IMR-90 (cell line): Measurements from ENCODE around the gene EML1. TPM values are rescaled to one million over a fixed set of nuclear protein-coding genes. Genes with fewer than 3 reads are reported as not detected.

Source experiments
- ATAC-seq: fragments of 200-7000 bp; cut with Tn5 transposase; 2 replicates; pipeline ENCODE4 v1.9.1; 2020; ENCODE audit warnings: low read depth, mild to moderate bottlenecking, moderate library complexity
- BruUV-seq: library from RNA; stranded (reverse); fragments of 400-500 nt; replicated peaks from 2 replicates; lab custom pipeline; 2021; lab: Mats Ljungman, UMichigan
- CTCF ChIA-PET: fragments of 300-600 bp; formaldehyde crosslinking; extraction: SDS; loops from one replicate; lab custom pipeline; 2021; ENCODE audit warnings: antibody characterized with exemption; lab: Yijun Ruan, JAX
- POLR2A ChIA-PET: fragments of 300-600 bp; sonication (Branson Sonifier 250); formaldehyde crosslinking; loops from one replicate; lab custom pipeline; 2022; ENCODE audit warnings: antibody characterized with exemption; ENCODE audit not compliant: unreplicated experiment; lab: Charles Lee
- DNase-seq: peaks from one replicate; pipeline ENCODE4 v3.0.0; 2013
- H2AFZ ChIP-seq: replicated peaks from 2 replicates; pipeline ENCODE3; 2013; ENCODE audit warnings: low read length, mild to moderate bottlenecking; ENCODE audit not compliant: poor library complexity
- H2AK5ac ChIP-seq: 2 replicates; pipeline ENCODE4 v1.6.1; 2013; ENCODE audit warnings: low read depth, low read length, inconsistent platforms
- H2AK9ac ChIP-seq: replicated peaks from 2 replicates; pipeline ENCODE3; 2013; ENCODE audit warnings: mild to moderate bottlenecking, low read depth, low read length, moderate library complexity; ENCODE audit not compliant: poor library complexity
- H2BK120ac ChIP-seq: 2 replicates; pipeline ENCODE4 v1.6.1; 2013; ENCODE audit warnings: low read depth, low read length, inconsistent platforms
- H2BK15ac ChIP-seq: 3 replicates; pipeline ENCODE4 v1.6.1; 2013; ENCODE audit warnings: low read depth, low read length, inconsistent platforms
- H2BK20ac ChIP-seq: 2 replicates; pipeline ENCODE4 v1.6.1; 2013; ENCODE audit warnings: low read depth, mild to moderate bottlenecking, inconsistent platforms, low read length, moderate library complexity
- H2BK5ac ChIP-seq: 2 replicates; pipeline ENCODE4 v1.6.1; 2013; ENCODE audit warnings: mild to moderate bottlenecking, low read depth, low read length, inconsistent platforms; ENCODE audit not compliant: poor library complexity, severe bottlenecking
- H3K14ac ChIP-seq: replicated peaks from 2 replicates; pipeline ENCODE4 v1.6.1; 2013; ENCODE audit warnings: low read depth, low read length, inconsistent platforms
- H3K18ac ChIP-seq: 2 replicates; pipeline ENCODE4 v1.6.1; 2013; ENCODE audit warnings: low read depth, low read length, control low read depth
- H3K23ac ChIP-seq: 2 replicates; pipeline ENCODE4 v1.6.1; 2013; ENCODE audit warnings: low read depth, low read length, inconsistent platforms
- H3K27ac ChIP-seq: 2 replicates; pipeline ENCODE4 v1.5.1; 2013; ENCODE audit warnings: mild to moderate bottlenecking, control low read depth, low read length; ENCODE audit not compliant: insufficient read depth
- H3K27me3 ChIP-seq: 2 replicates; pipeline ENCODE4 v1.6.1; 2013; ENCODE audit warnings: low read length; ENCODE audit not compliant: control insufficient read depth, insufficient read depth
- H3K36me3 ChIP-seq: 2 replicates; pipeline ENCODE4 v1.6.1; 2013; ENCODE audit warnings: low read length, mixed read lengths; ENCODE audit not compliant: control insufficient read depth, insufficient read depth
- H3K4ac ChIP-seq: 2 replicates; pipeline ENCODE4 v1.6.1; 2013; ENCODE audit warnings: low read depth, low read length, inconsistent platforms
- H3K4me1 ChIP-seq: 2 replicates; pipeline ENCODE4 v1.6.1; 2013; ENCODE audit warnings: low read length, mixed read lengths; ENCODE audit not compliant: control insufficient read depth, insufficient read depth
- H3K4me2 ChIP-seq: 2 replicates; pipeline ENCODE4 v1.6.1; 2013; ENCODE audit warnings: low read depth, mild to moderate bottlenecking, control low read depth, low read length, moderate library complexity
- H3K4me3 ChIP-seq: 2 replicates; pipeline ENCODE4 v1.5.1; 2013; ENCODE audit warnings: low read depth, mild to moderate bottlenecking, control low read depth, low read length, moderate library complexity; ENCODE audit not compliant: insufficient read depth
- H3K56ac ChIP-seq: 2 replicates; pipeline ENCODE4 v1.6.1; 2013; ENCODE audit warnings: low read length, inconsistent platforms; ENCODE audit not compliant: insufficient read depth; ENCODE audit errors: extremely low read depth
- H3K79me1 ChIP-seq, 2 experiments: 2 replicates each; pipeline ENCODE4 v1.6.1; 2013; ENCODE audit warnings: low read length in 2 of 2, inconsistent platforms in 1 of 2, low read depth in 1 of 2
- H3K9ac ChIP-seq: 2 replicates; pipeline ENCODE4 v1.6.1; 2013; ENCODE audit warnings: low read depth, low read length, control low read depth
- H3K9me1 ChIP-seq: 2 replicates; pipeline ENCODE4 v1.6.1; 2013; ENCODE audit warnings: low read length, inconsistent platforms; ENCODE audit not compliant: insufficient read depth
- H3K9me3 ChIP-seq: 2 replicates; pipeline ENCODE4 v1.6.1; 2013; ENCODE audit warnings: low read length; ENCODE audit not compliant: control insufficient read depth, insufficient read depth
- H4K20me1 ChIP-seq: 2 replicates; pipeline ENCODE4 v1.6.1; 2013; ENCODE audit warnings: low read length, inconsistent platforms; ENCODE audit not compliant: insufficient read depth
- H4K5ac ChIP-seq: 2 replicates; pipeline ENCODE4 v1.6.1; 2013; ENCODE audit warnings: mild to moderate bottlenecking, low read depth, low read length, control low read depth
- H4K8ac ChIP-seq, 2 experiments: 2 replicates each; pipeline ENCODE4 v1.6.1; 2013; ENCODE audit warnings: low read depth in 2 of 2, low read length in 2 of 2, control low read depth in 1 of 2, inconsistent platforms in 1 of 2
- H4K91ac ChIP-seq: 2 replicates; pipeline ENCODE4 v1.6.1; 2013; ENCODE audit warnings: low read depth, low read length, inconsistent platforms; ENCODE audit not compliant: insufficient read depth
- BHLHE40 ChIP-seq: fragments of 150-350 bp; IDR thresholded peaks from 2 replicates; pipeline ENCODE4 v1.6.1; 2016; ENCODE audit warnings: mild to moderate bottlenecking, low read depth, low read length
- RCOR1 ChIP-seq: IDR thresholded peaks from 2 replicates; pipeline ENCODE4 v1.6.1; 2012; ENCODE audit warnings: mild to moderate bottlenecking, low read length, improper control_type of control experiment; ENCODE audit not compliant: insufficient replicate concordance
- WGBS, 2 experiments: methylation state at CpG; one replicate each; pipeline versions ENCODE4 v1.1.5 to v1.1.7; 2013; ENCODE audit warnings: missing lambda C conversion rate in 2 of 2; ENCODE audit not compliant: insufficient read length in 1 of 2; ENCODE audit errors: extremely low coverage in 2 of 2; 5-methylcytosine and 5-hydroxymethylcytosine counted together
- dilution Hi-C: fragments of 300-500 bp; cut with HindIII; formaldehyde crosslinking; loops from one replicate; pipeline ENCODE4 v1.14.3; 2018; ENCODE audit warnings: low sequenced_read_pairs; ENCODE audit not compliant: unreplicated experiment
- in situ Hi-C: fragments of 300-500 bp; cut with MboI; formaldehyde crosslinking; loops from 3 replicates; pipeline ENCODE4 v1.14.3; 2019; ENCODE audit warnings: low sequenced_read_pairs, inconsistent platforms, mixed read lengths
- intact Hi-C: fragments of 100-400 bp; cut with micrococcal nuclease; formaldehyde crosslinking; loops from 2 replicates; pipeline ENCODE4 v1.10.0; 2022
- polyA plus RNA-seq, 3 experiments: library from polyadenylated mRNA; depleted of rRNA; stranded (reverse); fragments of >200 nt; gene quantifications; 2 replicates each; pipeline ENCODE4 v1.2.3, GENCODE V29; 2012; ENCODE audit warnings: low replicate concordance in 1 of 3
- total RNA-seq: library from RNA; depleted of rRNA; stranded (reverse); fragments of >200 nt; gene quantifications from 2 replicates; pipeline ENCODE4 v1.2.3, GENCODE V29; 2012

The EML1 gene
- total and polyA plus RNA-seq, 2 of the 4 experiments (the other 2 are of a cell fraction), result 14.0 to 42.3 TPM

DNA sequence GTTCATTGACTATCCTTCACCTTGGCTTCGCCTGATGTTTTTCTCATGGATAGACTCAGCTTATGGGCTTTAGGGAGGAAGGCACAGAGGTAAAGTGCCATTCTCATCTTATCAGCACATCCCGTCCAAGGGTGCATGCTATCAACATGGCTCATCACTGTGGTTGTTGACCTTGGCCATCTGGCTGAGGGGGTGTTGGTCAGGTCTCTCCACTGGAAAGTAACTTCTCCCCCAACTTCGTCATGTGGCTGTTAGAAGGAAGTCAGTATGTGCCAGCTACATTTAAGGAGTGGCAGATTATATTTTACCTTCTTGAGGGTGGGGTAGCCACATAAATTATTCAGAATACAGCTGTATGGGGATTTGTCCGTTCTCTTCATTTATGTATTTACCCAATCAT, 68.9 kb downstream of the EML1 start:
- CTCF ChIA-PET, result interaction anchor here (1.0 kb wide), 1 partner anchor 17 kb away, joined by 3 read pairs; no protein-coding TSS in a partner anchor

More for the DNA sequence above, 68.9 kb downstream of the EML1 start:
- ATAC-seq (peak; percentile 76), DNase-seq (peak; percentile 77)
- H3K4me1 ChIP-seq, result peaks cover 6% of the 10 kb centered on the region
- intact Hi-C loops, result no loop called here
- H3K4me3 ChIP-seq, result no peak overlapping the region
- no peak overlapping the region for H2AK9ac ChIP-seq
- H2BK20ac ChIP-seq, result peak overlapping the region; percentile 39; the same call in 1 of the 2 replicates
- no peak overlapping the region for H4K91ac ChIP-seq
- H3K27me3 ChIP-seq, result no peaks in the 10 kb centered on the region
- no peak overlapping the region for H2AFZ ChIP-seq
- peaks cover 15% of the 10 kb centered on the region for H3K9me1 ChIP-seq
- H4K20me1 ChIP-seq, result peaks cover 4% of the 10 kb centered on the region
- H3K23ac ChIP-seq, result no peak overlapping the region
- no peak overlapping the region for H2AK5ac ChIP-seq
- in situ Hi-C loops, result no loop called here
- no CpG with 5 or more reads among the region's 4 CpGs for WGBS, 2 experiments
- TF ChIP-seq RCOR1 (no peak), BHLHE40 (peak; percentile 18; the same call in 1 of the 2 replicates)
- dilution Hi-C loops, result no loop called here
- no peak overlapping the region for H3K14ac ChIP-seq
- no peaks in the 10 kb centered on the region for H3K9me3 ChIP-seq
- H4K8ac ChIP-seq, result no peak overlapping the region
- no peak overlapping the region for H2BK5ac ChIP-seq
- no TSS peak for BruUV-seq
- no peak overlapping the region for H3K56ac ChIP-seq
- H4K5ac ChIP-seq, result no peak overlapping the region
- H3K18ac ChIP-seq, result no peak overlapping the region; the same call in 1 of the 2 replicates
- H2BK15ac ChIP-seq, result no peak overlapping the region
- POLR2A ChIA-PET, result no interaction called here
- H3K4me2 ChIP-seq, result no peak overlapping the region; the same call in 1 of the 2 replicates
- H3K79me1 ChIP-seq, result peaks cover 14 to 28% of the 10 kb centered on the region in 2 experiments
- no peak overlapping the region for H2BK120ac ChIP-seq
- no peak overlapping the region for H3K4ac ChIP-seq
- no peak overlapping the region for H3K9ac ChIP-seq
- H3K27ac ChIP-seq, result no peak overlapping the region
- H3K36me3 ChIP-seq, result peaks cover 5% of the 10 kb centered on the region
